Left ventricle myocardium inferior (tissue), 1 donor: Measurements from ENCODE around the gene FOXN3. TPM values are rescaled to one million over a fixed set of nuclear protein-coding genes. Genes with fewer than 3 reads are reported as not detected.

Experiments used
- DNase-seq: peaks from one replicate; pipeline ENCODE4 v3.0.0-alpha.2; 2020
- H3K27ac ChIP-seq: fragments of 200-600 bp; replicated peaks from 2 replicates; pipeline ENCODE4 v1.8.0; 2021
- H3K27me3 ChIP-seq: fragments of 200-600 bp; 2 replicates; pipeline ENCODE4 v1.8.0; 2021; ENCODE audit warnings: low read depth
- H3K36me3 ChIP-seq: fragments of 200-600 bp; 2 replicates; pipeline ENCODE4 v1.8.0; 2021
- H3K4me1 ChIP-seq: fragments of 200-600 bp; 2 replicates; pipeline ENCODE4 v1.8.0; 2021
- H3K4me3 ChIP-seq: fragments of 200-600 bp; 2 replicates; pipeline ENCODE4 v1.8.0; 2021; ENCODE audit warnings: mild to moderate bottlenecking, moderate library complexity
- H3K9me3 ChIP-seq: fragments of 200-600 bp; replicated peaks from 2 replicates; pipeline ENCODE4 v1.8.0; 2021
- intact Hi-C: fragments of 100-400 bp; cut with micrococcal nuclease; formaldehyde crosslinking; loops from one replicate; pipeline ENCODE4 v1.11.0; 2022
- total RNA-seq: library from RNA; stranded (reverse); fragmentation: NEBNext Ultra II Directional; extraction: Animal tissue kit (Norgen Biotek cat#: 25700); gene quantifications from one replicate; pipeline ENCODE4 v1.2.1, GENCODE V29; 2021
- TF ChIP-seq, protein P1 (sequence below): fragments of 200-600 bp; IDR thresholded peaks from 2 replicates; pipeline ENCODE4 v1.8.0; 2021; ENCODE audit warnings: antibody characterized with exemption, mild to moderate bottlenecking, borderline replicate concordance
- donor health status: DM: no; HTN: yes; CAD: no; lungs with severe emphysema.

FOXN3 gene
- total RNA-seq, 1 donor from 2014 or later: 120 TPM

DNA sequence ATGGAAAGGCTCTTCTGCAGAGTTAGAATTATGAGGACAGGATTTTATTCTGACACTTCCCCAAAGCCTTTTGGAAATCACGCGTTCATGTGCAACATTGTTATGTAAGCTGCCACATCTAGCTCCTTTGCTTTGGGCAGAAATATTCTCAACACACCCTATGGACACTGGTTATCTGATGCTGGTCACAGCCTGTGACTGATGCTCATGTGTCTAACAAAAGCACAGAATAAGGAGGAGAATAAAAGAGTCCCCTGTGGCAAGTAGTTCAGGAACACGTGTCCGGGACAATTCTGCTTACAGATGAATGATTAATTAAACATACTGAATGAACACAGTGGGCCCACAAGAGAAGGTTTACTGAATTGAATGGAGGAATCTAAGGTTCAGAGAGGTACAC, 22.1 kb downstream of the FOXN3 start:
- Histone ChIP-seq H3K4me1 (peaks cover 81% of the 10 kb centered on the region), H3K27ac (no peak overlapping the region), H3K27me3 (no peaks in the 10 kb centered on the region), H3K36me3 (no peaks in the 10 kb centered on the region), H3K9me3 (no peaks in the 10 kb centered on the region), H3K4me3 (no peak overlapping the region)
- TF ChIP-seq, protein P1, sequence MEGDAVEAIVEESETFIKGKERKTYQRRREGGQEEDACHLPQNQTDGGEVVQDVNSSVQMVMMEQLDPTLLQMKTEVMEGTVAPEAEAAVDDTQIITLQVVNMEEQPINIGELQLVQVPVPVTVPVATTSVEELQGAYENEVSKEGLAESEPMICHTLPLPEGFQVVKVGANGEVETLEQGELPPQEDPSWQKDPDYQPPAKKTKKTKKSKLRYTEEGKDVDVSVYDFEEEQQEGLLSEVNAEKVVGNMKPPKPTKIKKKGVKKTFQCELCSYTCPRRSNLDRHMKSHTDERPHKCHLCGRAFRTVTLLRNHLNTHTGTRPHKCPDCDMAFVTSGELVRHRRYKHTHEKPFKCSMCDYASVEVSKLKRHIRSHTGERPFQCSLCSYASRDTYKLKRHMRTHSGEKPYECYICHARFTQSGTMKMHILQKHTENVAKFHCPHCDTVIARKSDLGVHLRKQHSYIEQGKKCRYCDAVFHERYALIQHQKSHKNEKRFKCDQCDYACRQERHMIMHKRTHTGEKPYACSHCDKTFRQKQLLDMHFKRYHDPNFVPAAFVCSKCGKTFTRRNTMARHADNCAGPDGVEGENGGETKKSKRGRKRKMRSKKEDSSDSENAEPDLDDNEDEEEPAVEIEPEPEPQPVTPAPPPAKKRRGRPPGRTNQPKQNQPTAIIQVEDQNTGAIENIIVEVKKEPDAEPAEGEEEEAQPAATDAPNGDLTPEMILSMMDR: no peak
- intact Hi-C loops: no loop called here
- no peak for DNase-seq

GRCh38 chr14:89393222-89393745, 23.7 kb downstream of the FOXN3 start:
- TF ChIP-seq, protein P1: no peak
- Histone ChIP-seq H3K27ac (no peak overlapping the region), H3K4me3 (no peak overlapping the region), H3K36me3 (no peaks in the 10 kb centered on the region), H3K4me1 (peaks cover 81% of the 10 kb centered on the region), H3K27me3 (no peaks in the 10 kb centered on the region), H3K9me3 (no peaks in the 10 kb centered on the region)
- DNase-seq: no peak
- intact Hi-C loops: no loop called here

DNA sequence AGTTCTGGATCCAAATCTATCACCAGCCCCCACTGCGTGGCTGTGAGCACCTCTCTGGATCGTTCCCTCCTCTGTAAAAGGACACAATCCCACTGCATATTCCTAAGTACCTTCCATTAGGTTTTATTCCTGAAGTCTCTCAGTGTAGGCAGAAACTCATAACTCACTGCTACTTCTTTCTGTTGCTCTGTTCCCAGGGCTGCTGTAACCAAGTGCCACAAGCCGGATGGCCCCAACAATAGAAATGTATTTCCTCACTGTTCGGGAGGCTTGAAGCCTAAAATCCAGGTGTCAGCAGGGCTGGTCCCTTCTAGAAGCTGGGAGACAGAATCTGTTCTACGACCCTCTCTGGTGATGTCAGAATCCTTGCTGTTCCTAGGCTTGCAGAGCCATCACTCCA, 24.9 kb downstream of the FOXN3 start:
- no peak overlapping the region for H3K4me3 ChIP-seq
- H3K36me3 ChIP-seq: no peaks in the 10 kb centered on the region
- no peak for DNase-seq
- peaks cover 83% of the 10 kb centered on the region for H3K4me1 ChIP-seq
- no peaks in the 10 kb centered on the region for H3K9me3 ChIP-seq
- TF ChIP-seq, protein P1: no peak
- peak overlapping the region; percentile 55 for H3K27ac ChIP-seq
- intact Hi-C loops: no loop called here
- no peaks in the 10 kb centered on the region for H3K27me3 ChIP-seq

GRCh38 chr14:89391556-89391955, 25.5 kb downstream of the FOXN3 start:
- H3K27ac ChIP-seq: peak overlapping the region; percentile 55
- TF ChIP-seq, protein P1: no peak
- peaks cover 90% of the 10 kb centered on the region for H3K4me1 ChIP-seq
- intact Hi-C loops: no loop called here
- no peak overlapping the region for H3K4me3 ChIP-seq
- H3K9me3 ChIP-seq: no peaks in the 10 kb centered on the region
- no peaks in the 10 kb centered on the region for H3K36me3 ChIP-seq
- H3K27me3 ChIP-seq: no peaks in the 10 kb centered on the region
- no peak for DNase-seq

DNA sequence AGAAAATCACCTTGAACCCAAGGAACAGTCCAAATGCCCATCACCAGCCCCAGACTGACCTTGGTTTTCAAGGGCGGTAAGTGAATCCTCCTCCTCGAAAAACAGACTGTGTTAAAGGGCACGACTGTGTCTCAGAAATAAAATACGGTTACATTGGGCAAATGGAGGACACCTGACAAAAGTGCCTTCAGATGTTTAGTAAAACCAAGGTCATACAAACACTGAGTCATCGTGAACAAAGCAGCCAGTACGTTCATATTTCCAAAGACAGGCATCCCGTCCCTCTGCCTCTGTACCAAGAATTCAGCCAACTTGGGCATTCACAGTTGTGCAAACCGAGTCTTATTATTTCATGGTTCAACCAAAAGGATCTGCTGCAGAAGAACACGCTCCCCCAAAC, 25.9 kb downstream of the FOXN3 start:
- peak overlapping the region; percentile 55 for H3K27ac ChIP-seq
- H3K4me1 ChIP-seq: peaks cover 90% of the 10 kb centered on the region
- H3K36me3 ChIP-seq: no peaks in the 10 kb centered on the region
- H3K27me3 ChIP-seq: no peaks in the 10 kb centered on the region
- TF ChIP-seq, protein P1: no peak
- H3K9me3 ChIP-seq: no peaks in the 10 kb centered on the region
- no peak for DNase-seq
- intact Hi-C loops: no loop called here
- no peak overlapping the region for H3K4me3 ChIP-seq
